WI38 (cell line): ENCODE results near the gene NUPR2.
"Not testable (repeated sequence)": the region's sequence is repeated elsewhere in the genome, so short reads cannot be mapped to it uniquely, and the experiment has no call there.

Experiments
- H3K4me3 ChIP-seq: 2 replicates; pipeline ENCODE4 v1.5.1; 2011; ENCODE audit warnings: low read depth, mild to moderate bottlenecking, control low read depth, low read length
- TF ChIP-seq, protein P1 (sequence below): IDR thresholded peaks from 2 replicates; pipeline ENCODE4 v1.5.1; 2012; ENCODE audit warnings: low read depth, mild to moderate bottlenecking, control low read depth, low read length

Gene NUPR2

DNA sequence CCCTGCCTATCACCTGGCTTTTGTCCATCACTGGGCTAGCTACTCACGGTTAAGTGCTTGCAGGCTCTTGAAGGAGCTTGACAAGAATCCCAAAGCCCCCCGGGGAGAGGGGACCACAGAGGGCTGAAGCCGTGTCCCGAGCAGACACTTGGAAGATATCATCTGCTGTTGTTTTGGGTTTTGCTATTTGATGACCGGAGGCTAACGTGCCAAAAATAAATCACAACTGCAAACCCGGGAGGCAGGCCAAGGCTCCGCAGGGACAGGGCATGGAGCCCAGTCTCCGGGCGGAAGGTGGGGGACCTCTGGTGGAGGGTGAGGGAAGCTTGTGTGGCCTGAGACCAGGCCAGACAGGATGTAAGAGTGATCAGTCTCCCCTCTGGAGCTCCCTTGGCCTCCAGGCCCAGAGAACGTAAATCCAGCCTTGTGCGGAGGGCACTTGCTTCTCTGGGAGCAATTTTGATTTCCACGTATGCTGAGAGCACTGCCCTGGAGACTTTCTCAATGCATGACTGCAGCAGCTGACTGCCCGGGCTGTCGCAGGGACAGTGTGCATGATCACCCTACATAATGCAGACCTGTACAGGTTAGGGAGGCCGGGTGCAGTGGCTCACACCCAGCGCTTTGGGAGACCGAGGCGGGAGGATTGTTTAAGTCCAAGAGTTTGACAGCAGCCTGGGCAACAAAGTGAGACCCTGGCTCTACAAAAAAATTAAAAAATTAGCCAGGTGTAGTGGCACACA, 23.3 kb downstream of the NUPR2 start, which contains the start of gene PHKG1:
TSS of gene PHKG1 (minus strand) at position 164 of the 743 bp plus-strand sequence. CDS start 4,011 bp downstream, outside the sequence.
- no peak within 1 kb of the TSS for H3K4me3 ChIP-seq
- TF ChIP-seq, protein P1, sequence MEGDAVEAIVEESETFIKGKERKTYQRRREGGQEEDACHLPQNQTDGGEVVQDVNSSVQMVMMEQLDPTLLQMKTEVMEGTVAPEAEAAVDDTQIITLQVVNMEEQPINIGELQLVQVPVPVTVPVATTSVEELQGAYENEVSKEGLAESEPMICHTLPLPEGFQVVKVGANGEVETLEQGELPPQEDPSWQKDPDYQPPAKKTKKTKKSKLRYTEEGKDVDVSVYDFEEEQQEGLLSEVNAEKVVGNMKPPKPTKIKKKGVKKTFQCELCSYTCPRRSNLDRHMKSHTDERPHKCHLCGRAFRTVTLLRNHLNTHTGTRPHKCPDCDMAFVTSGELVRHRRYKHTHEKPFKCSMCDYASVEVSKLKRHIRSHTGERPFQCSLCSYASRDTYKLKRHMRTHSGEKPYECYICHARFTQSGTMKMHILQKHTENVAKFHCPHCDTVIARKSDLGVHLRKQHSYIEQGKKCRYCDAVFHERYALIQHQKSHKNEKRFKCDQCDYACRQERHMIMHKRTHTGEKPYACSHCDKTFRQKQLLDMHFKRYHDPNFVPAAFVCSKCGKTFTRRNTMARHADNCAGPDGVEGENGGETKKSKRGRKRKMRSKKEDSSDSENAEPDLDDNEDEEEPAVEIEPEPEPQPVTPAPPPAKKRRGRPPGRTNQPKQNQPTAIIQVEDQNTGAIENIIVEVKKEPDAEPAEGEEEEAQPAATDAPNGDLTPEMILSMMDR: peak; percentile 69

DNA sequence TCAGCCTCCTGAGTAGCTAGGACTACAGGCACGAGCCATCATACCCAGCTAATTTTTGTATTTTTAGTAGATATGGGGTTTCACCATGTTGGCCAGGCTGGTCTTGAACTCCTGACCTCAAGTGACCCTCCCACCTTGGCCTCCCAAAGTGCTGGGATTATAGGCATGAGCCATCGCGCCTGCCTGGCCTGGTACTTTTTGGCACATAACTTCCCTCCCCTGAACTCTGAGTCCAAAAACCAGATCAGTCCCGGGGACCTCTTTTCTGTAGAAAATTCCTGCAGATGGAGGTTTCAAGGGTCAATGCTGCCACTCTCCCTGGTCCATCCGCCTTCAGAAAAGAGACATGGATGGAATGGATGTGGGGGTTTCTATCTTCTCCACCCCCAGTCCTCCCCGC, 23.8 kb downstream of the NUPR2 start:
- H3K4me3 ChIP-seq: not testable (repeated sequence)

DNA sequence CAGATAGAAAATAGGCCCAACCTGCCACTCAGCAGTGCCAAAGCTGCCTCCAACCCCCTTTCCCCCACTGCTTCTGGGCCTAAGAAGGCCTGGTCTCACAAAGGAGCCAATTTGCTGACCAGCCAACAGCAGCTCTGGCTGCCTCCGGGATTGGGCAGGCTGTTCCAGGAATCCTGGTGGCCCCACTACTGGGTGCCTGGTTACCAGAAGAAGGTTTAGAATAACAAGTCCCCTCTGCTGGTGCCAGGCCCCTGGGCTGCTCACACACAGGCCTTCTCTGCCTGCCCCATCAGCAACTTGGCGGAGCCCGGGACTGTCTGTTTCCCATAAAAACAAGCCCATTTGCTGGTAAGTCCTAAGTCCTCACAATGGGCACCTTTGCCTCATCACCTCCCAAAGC, 24.6 kb downstream of the NUPR2 start:
- TF ChIP-seq, protein P1: no peak

DNA sequence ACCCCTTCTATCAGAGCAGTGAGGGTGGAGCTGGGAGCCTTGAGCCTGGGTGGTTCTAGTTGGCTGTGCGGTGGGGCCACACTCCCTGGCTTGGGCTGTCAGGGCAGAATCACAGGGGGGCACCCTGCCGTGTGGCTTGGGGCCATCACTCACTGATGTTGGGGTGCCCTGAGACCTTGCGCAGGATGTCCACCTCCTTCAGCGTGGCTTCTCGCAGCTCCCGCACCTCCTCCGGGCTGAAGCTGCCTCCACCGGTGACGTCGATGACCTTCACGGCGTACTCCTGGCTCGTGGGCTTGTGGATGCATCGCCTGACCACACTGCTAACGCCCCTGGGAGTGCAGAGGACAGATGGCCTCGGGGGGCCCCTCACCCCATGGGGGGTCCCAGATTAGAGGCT, 28.8 kb downstream of the NUPR2 start:
- TF ChIP-seq, protein P1: no peak
- H3K4me3 ChIP-seq: no peak overlapping the region

More for the DNA sequence above, 24.6 kb downstream of the NUPR2 start:
- no peak overlapping the region for H3K4me3 ChIP-seq

GRCh38 chr7:56086761-56087160, 29.5 kb downstream of the NUPR2 start:
- no peak overlapping the region for H3K4me3 ChIP-seq
- TF ChIP-seq, protein P1: no peak

- H3K4me3 ChIP-seq: no peak overlapping the region
- TF ChIP-seq, protein P1: no peak
Observed at GRCh38 chr7:56083150-56083785, 32.9 kb downstream of the NUPR2 start.

- no peak overlapping the region for H3K4me3 ChIP-seq
- TF ChIP-seq, protein P1: no peak
Observed at GRCh38 chr7:56081626-56082340, 34.4 kb downstream of the NUPR2 start.

GRCh38 chr7:56080726-56081435, 35.3 kb downstream of the NUPR2 start:
- not testable (repeated sequence) for H3K4me3 ChIP-seq
